GM04503 (cell line): ENCODE results near the gene PRM2.
"Not testable (repeated sequence)": the region's sequence is repeated elsewhere in the genome, so short reads cannot be mapped to it uniquely, and the experiment has no call there.

Source experiments
- DNase-seq: peaks from one replicate; pipeline ENCODE4 v3.0.0-alpha.2; 2012; ENCODE audit warnings: low read depth

Gene PRM2

DNA sequence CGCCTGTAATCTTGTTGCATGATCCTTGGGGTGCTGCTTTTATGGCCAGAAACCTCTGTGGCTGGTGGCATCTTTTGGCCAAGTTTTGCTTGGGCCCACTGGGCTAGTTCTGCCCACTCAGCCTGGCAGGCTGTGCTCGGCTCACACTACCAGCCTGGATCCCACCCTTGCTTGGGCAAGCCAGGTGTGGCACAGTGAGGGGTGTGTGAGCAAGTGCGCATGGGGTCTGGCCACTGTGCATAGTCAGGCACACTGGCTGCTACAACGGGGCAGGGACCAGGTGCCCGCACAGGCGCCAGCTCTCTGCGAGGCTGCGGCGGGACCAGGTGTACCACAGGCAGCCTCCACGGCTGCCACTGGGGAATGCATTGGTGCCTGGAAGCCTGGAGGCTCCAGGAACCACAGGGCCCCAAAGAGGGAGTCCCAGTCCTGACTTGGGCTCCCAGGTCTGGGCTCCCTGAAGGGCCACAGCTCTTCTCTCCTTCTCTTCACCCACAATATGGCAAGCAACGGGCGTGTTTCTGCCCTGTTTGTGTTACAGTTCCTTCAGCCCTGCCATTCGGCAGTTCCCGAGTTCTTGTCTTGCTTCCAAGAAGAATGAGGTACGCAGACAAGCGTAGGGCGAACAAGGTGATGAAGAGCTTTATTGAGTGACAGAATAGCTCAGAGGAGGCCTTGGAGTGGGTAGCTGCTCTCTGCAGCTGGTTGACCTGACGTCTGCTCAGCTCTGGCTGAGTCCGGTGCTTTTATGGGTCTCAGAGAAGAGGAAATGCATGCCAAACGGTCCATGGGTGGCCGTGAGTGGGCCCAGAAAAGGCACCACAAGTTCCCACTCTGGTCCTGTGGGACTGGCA, 31.6 kb upstream of the PRM2 start:
- no peak for DNase-seq

DNA sequence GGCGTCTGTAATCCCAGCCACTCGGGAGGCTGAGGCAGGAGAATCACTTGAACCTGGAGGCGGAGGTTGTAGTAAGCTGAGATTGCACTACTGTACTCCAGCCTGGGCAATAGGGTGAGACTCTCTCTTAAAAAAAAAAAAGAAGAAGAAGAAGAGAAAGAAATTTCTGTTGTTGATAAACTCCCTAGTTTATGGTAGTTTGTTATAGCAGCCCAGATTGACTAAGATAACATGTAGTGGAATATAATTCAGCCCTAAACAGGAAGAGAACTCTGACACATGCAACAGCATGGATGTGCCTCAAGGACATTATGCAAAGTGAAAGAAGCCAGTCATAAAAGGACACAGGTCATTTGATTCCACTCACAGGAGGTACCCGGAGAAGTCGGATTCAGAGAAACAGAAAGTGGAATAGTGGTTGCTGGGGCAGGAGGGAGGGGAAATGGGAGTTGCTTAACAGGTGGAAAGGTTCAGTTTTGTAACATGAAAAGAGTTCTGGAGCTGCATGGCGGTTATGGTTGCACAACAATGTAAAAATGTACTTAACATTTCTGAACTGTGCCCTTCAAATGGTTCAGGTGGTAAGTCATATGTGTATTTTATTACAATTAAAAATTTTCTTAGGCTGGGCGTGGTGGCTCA, 30.8 kb upstream of the PRM2 start:
- DNase-seq, result no peak

DNA sequence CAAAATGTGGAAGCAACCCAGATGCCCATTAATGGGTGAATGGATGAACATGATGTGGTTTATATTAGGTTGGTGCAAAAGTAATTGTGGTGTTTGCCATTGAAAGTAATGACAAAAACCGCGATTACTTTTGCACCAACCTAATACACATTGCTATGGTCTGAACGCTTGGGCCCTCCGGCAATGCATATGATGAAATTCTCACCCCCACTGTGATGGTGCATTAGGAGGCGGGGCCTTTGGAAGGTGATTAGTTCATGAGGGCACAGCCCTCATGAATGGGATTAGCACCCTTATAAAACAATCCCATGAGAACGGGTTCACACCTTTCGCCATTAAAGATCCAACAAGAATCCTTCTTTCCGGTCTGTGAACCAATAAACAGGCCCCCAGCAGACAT, 30.1 kb upstream of the PRM2 start:
- DNase-seq, result no peak

DNA sequence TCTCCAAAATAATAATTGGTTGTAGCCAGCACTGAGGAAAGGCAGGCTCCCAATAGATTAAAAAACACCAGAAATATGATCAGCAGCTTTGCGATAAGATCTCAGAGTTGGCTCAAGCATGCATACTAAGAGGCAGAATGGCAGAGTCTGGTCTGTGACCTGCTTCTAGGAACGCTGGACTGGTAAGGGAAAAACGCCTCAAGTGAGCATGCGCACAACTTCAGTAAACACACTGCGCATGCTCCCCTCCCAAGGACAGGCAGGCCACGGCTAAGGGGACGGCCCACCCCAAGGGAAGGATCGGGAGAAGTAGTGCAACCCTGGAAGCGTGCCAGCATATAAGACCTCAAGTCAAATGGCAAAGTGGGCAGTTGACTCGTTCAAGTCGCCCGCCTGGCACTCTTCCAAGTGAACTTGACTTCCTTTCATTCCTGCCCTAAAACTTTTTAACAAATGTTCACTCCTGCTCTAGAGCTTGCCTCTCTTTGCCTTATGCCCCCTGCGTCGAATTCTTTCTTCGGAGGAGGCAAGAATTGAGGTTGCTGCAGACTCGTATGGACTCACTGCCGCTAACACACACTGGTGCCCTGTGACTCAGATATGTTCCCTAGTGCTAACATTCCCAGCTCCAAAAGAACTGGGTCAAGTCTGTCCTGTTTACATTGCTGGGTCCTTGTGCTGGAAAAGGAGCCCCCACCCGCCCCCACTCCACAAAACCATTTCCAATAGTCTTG, 27.3 kb upstream of the PRM2 start:
- DNase-seq, result no peak

GRCh38 chr16:11302977-11303376, 26.7 kb upstream of the PRM2 start:
- DNase-seq, result no peak

GRCh38 chr16:11301645-11302501, 25.6 kb upstream of the PRM2 start:
- DNase-seq, result no peak

GRCh38 chr16:11300560-11300892, 24.2 kb upstream of the PRM2 start:
- DNase-seq, result no peak

- DNase-seq, result no peak
Measured at GRCh38 chr16:11299865-11300559, 23.7 kb upstream of the PRM2 start.

DNA sequence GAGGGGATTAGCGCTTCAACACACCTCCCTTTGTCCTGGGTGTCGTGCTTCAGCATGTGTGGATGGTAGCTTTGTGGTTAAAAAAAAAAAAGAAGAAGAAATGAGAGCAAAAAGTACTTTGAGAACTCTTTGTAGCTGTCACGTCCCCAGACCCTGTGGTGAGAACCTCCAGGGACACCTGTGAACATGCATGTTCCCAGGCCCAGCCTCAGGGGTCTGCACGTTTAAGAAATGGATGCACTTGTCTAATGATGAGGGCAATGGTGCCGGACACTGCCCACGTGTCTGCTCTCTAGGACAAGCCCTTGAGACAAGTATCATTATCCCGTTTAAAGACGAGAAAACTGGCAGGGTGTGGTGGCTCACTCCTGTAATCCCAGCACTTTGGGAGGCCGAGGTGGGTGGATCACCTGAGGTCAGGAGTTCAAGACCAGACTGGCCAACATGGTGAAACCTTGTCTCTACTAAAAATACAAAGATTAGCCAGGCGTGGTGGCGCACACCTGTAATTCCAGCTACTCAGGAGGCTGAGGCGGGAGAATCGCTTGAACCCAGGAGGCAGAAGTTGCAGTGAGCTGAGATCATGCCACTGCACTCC, 22.8 kb upstream of the PRM2 start:
- DNase-seq, result not testable (repeated sequence)

DNA sequence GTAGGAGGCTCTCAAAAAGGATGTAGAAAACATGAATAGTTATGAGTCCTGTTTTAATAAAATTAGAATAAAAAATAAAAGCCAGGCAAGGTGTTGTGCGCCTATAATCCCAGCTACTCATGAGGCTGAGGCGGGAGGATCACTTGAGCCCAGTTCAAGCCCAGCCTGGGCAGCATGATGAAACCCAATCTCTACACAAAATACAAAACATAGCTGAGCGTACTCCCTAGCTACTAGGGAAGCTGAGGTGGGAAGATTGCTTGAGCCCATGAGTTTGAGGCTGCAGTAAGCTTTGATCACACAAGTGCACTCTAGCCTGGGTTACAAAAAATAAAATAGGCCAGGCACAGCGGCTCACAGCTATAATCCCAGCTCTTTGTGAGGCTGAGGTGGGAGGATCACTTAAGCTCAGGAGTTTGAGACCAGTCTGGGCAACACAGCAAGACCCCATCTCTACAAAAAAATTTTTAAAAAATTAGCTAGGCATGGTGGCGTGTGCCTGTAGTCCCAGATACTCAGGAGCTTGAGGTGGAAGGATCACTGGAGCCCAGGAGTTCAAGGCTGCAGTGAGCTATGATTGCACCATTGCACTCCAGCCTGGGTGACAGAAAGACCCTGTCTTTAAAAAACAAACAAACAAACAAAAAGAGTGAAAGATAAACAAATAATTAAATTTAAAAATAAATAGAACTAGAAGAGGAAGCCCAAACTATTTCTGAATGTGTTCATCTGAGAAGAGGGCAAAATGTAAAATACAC, 22.0 kb upstream of the PRM2 start:
- DNase-seq, result no peak

- DNase-seq, result no peak
Measured at GRCh38 chr16:11297492-11298142, 21.3 kb upstream of the PRM2 start.

DNA sequence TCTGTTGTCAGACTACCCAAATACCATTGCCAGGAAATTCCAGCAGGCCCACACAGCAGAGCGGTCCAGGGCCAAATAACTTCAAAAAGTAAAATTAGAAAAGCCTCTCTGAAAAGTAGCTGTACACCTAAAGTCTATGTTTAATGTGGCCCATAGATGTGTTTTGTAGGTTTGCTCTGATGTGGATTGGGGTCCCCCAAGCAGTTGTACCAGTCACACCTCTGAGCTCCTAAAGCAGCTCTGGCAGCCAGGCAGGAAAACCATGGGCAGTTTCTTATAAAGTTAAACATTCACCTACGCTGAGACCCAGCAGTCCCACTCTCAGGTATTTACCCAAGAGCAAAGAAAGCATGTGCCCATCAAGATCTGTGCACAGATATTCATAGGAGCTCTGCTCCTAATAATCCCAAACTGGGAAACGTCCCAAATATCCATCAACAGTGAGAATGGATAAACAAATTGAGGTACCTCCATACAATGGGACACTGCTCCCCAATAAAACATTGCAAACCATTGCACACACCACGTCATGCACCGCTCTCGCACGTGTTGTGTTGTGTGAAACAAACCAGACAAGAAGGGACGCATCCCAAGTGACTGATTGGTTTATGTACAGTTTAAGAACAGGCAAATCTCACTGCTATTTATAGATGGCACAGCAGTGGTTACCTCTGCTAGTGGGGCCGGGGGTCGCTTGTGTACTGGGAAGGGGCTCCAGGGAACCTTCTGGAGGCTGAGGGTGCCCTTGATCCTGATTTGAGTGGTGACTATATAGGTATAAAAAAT, 20.6 kb upstream of the PRM2 start:
- no peak for DNase-seq

- no peak for DNase-seq
Measured at GRCh38 chr16:11296351-11296705, 20.0 kb upstream of the PRM2 start.

DNA sequence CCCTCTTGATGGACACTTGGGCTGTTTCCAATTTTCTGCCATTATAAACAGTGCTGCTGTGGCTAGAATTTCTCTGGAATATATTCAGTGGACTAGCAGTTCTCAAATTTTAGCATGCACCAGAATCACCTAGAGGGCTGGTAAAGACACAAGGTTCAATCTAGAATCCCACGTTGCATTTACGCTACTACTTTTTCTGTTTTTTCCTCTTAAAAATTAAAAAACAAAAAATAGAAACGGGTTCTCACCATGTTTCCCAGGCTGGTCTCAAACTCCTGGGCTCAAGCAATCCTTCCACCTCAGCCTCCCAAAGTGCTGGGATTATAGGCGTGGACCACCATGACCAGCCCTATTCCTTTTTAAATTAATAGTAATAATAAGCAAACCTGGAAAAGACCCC, 19.4 kb upstream of the PRM2 start:
- no peak for DNase-seq

GRCh38 chr16:11292076-11292748, 15.9 kb upstream of the PRM2 start:
- no peak for DNase-seq

DNA sequence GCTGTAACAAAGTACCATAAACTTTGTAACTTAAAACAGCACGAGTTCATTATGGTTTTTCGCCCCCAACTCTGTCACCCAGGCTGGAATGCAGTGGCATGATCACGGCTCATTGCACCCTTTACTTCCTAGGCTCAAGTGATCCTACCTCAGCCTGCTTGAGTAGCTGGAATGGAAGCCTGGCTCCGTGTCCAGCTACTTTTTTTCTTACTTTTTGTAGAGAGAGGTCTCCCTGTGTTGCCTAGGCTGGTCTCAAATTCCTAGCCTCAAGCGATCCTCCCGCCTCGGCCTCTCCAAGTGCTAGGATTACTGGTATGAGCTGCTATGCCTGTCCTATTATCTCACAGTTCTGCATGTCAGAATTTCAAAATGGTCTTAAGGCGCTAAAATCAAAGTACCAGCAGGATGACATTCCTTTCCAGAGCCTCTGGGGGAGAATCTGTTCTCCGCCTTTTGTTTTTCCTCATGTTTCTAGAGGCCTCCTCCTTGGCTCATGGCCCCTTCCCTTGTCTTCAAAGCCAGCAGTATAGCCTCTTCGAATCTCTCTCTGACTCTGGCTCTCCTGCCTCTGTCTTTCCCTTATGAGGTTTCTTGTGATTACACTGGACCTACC, 14.9 kb upstream of the PRM2 start:
- DNase-seq, result no peak

DNA sequence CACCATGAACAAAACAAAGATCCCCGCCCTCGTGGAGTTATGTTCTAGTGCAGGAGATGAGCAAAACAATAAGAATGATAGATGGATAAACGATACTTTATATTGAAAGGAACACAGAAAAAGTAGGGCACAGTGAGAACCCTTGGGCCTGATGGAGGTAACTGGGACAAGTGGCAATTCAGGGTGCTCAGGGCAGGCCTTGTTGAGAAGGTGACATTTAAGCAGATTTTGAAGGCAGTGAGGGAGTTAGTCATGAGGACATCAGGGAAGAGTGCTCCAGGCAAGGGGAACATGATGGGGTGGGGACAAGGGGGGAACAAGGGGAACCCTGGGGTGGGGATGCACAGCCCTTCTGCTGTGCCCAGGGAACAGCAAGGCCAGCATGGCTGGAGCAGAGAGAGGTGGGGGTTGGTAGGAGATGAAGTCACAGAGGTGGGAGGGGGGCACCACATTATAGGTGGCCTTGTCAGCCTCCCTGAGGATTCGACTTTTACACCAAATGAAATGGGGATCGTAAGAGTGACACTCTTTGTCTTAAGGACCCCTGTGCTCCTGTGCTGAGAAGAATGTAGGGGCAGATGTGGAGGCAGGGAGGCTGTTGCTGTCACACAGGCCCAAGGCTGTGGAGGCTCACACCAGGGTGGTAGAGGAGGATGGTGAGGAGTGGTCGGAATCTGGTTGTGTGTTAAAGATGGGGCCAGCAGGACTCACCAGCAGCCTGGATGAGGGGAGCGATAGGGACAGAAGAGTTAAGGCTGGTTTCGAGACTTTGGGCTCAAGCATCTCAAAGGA, 14.0 kb upstream of the PRM2 start:
- DNase-seq, result no peak
